HG02938 (cell line): ENCODE measurements around the gene PAK6.

Experiments used
- ATAC-seq: cut with Tn5 transposase; IDR thresholded peaks from one replicate; pipeline ENCODE4 v1.9.1; 2021; ENCODE audit warnings: mild to moderate bottlenecking, moderate library complexity; ENCODE audit not compliant: unreplicated experiment

PAK6 gene

GRCh38 chr15:40255033-40255432 lies 16.2 kb downstream of the PAK6 start:
- ATAC-seq = no peak

DNA sequence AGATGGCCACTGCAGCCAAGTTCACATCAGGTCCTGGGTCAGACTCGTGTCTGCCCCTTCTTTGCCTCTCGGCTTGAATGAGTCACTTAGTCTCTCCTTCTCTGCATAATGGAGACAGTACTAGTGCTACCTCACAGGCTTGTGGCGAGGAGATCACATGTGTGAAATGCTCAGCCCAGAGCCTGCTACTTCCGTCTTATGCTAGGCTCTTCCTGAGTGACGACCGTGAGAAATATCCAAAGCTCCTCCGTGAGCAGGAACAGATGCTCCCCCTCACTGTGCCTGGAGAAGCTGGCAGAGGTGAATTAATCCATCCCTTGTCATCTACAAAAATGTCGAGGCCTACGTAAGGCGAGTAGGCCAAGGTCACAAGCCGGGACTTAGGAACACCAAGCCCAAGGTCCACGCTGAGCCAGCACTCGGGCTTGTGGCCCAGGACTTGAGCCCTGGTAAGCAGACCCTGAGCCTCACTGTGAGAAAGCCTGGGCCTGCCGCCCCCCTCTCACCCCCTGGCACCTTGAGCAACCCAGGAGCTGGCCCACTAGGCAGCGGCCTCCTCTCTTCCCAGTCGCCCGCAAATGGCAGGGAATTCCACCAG lies 17.9 kb downstream of the PAK6 start:
- no peak for ATAC-seq

GRCh38 chr15:40257656-40258450 lies 19.0 kb downstream of the PAK6 start:
- no peak for ATAC-seq

GRCh38 chr15:40258544-40258943 lies 19.7 kb downstream of the PAK6 start:
- no peak for ATAC-seq

DNA sequence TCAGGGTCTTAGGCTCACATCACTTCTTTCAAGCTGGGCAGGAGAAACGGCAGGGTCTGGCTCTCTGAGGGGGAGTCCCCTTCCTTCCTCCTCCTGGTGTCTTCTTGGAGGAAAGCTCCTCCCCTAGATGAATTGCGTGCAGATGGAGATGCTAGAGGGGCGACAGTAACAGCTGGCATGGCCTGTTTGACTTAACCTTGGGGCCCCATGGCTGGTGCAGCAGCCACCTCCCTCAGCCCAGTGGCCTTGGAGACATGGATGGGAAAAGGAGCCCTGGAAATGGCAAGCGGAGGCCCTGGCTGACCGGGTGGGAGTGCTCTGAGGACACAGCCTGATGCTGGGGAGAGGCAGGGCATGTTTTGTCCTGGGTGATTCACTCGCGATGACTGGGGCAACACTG lies 20.2 kb downstream of the PAK6 start:
- no peak for ATAC-seq

DNA sequence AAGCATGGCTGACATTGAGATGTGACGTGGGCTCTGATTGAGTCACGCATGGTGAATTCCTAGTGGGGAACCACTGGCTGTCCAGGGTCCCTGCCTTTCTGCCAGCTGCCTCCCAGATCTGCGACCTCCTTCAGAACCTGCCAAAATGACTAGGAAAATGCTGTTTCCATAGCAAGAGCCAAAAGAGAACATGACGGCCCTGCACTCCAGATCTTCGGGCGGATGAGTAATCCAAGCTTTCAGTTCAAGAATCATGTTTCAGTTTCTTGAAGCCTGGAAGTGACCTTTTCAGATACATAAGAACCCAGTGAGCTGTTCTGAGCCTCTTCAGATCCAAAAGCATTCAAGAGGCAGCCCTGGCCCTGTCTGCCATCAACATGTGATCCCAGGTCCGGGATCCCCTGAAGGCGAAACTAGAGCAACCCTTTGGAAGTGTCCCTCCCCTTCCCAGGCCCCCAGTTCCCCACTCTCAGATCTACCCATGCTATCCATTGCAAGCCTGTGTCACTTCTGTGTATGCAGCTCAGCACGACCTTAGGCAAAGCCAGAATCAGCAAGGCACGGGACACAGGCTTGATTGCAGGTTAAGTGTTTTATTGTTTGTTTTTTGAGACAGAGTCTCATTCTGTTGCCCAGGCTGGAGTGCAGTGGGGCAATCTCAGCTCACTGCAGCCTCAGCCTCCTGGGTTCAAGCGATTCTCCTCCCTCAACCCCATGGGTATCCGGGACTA lies 24.3 kb downstream of the PAK6 start:
- ATAC-seq = no peak

DNA sequence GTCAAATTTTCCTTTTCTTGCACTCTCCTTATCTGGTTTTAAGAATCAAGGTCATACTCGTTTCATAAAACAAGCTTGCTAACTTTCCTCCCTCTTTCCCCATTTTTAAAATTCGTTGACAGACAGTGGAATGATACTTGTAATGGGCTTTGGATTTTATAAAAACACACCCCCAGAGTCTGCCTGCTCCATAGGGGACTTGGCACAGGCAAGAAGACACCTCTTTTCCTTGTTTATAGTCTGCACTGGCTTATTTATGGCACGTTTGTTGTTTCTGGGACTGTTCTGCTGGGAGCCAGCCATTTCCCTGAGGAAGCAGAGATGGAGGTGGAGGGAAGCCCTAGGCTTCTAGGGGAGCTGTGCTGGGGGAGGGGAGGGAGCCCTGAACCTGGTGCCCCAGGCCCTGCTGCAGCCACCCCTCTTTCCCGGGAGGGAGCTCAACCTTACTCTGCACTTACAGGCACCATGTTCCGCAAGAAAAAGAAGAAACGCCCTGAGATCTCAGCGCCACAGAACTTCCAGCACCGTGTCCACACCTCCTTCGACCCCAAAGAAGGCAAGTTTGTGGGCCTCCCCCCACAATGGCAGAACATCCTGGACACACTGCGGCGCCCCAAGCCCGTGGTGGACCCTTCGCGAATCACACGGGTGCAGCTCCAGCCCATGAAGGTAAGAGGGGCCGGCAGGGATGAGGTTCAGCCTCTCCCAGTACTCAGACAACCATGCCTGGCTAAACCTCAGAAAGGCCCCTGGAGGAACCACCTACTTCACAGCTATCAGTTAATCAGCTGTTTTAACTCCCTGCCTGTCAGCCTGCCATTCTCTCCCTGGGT lies 25.7 kb downstream of the PAK6 start:
- no peak for ATAC-seq

- ATAC-seq = no peak
Observed at GRCh38 chr15:40265355-40265754, 26.5 kb downstream of the PAK6 start.

DNA sequence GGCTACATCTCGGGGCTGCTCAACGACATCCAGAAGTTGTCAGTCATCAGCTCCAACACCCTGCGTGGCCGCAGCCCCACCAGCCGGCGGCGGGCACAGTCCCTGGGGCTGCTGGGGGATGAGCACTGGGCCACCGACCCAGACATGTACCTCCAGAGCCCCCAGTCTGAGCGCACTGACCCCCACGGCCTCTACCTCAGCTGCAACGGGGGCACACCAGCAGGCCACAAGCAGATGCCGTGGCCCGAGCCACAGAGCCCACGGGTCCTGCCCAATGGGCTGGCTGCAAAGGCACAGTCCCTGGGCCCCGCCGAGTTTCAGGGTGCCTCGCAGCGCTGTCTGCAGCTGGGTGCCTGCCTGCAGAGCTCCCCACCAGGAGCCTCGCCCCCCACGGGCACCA lies 27.0 kb downstream of the PAK6 start:
- no peak for ATAC-seq

- ATAC-seq = no peak
Observed at GRCh38 chr15:40266828-40267304, 28.0 kb downstream of the PAK6 start.

- no peak for ATAC-seq
Observed at GRCh38 chr15:40267670-40268069, 28.8 kb downstream of the PAK6 start.

DNA sequence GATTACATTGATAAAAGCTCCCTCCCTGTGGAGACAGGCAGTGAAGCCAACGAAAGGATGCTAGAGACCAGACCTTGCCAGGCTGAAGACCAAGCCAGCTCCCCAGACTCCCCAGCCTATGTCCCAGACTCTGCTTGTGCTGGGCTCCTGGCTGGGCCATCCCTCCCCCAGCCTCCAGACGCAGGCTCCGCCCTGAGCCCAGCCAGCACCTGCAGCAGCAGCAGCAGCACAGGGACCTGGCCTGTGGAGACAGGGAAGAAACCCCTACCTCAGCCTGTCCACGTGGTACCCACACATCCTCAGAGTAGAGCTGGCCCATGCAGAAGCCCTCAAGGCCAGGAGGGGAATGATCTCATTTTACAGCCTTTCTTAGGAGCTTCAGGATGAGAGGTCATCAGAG lies 30.7 kb downstream of the PAK6 start:
- ATAC-seq = no peak

DNA sequence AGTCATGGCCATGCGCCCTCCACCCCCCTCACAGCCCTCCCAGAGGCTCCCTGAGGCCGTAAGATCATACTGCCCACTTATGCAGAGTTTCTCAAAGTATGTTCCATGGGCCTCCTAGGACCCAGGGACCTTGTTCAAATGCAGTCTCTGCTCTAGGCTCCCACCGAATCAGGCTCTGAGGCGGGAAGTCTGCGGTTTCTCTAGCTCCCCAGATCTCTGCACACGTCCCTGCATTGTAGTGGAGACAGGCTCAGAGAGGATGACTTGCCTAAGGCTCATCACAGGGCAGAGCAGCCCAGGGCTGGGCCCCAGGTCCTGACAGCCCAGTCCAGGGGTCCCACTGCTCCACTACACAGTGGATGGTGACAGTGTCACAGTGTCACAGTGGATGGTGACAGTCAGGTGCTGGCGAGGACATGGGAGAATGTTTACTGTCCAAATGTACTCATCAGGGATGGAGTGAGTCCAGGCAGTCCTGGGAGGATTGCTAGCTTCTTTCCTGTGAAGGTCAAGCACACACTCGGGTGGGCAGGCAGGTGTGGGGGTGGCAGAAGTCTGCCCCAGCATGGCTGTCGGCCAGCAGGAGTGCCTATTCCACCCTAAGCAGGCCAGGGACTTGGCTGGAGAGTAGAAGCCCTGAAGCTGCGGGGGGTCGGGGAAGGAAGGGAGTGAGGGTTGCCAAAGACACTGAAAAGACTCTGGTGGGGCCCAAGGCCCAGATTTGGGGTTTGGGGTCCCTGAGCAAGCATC lies 31.6 kb downstream of the PAK6 start:
- ATAC-seq = no peak

GRCh38 chr15:40271685-40272484 lies 33.0 kb downstream of the PAK6 start:
- no peak for ATAC-seq

DNA sequence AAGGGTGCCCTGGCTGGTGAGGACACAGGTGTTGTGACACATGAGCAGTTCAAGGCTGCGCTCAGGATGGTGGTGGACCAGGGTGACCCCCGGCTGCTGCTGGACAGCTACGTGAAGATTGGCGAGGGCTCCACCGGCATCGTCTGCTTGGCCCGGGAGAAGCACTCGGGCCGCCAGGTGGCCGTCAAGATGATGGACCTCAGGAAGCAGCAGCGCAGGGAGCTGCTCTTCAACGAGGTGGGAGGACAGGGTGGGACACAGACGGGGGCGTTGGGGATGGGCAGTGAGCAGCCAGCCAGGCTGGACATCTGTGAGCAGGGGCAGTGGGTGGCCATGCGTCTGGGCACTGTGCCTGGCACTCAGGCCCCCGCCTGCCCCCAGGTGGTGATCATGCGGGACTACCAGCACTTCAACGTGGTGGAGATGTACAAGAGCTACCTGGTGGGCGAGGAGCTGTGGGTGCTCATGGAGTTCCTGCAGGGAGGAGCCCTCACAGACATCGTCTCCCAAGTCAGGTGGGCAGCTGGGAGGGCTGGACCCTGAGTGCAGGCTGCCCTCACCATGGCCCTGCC lies 33.7 kb downstream of the PAK6 start:
- no peak for ATAC-seq

GRCh38 chr15:40273428-40273827 lies 34.6 kb downstream of the PAK6 start:
- no peak for ATAC-seq

- no peak for ATAC-seq
Observed at GRCh38 chr15:40274350-40275274, 35.7 kb downstream of the PAK6 start.

GRCh38 chr15:40275523-40275922 lies 36.7 kb downstream of the PAK6 start:
- ATAC-seq = no peak
